ENCODE measurements around the gene CPLX3.

The CPLX3 gene

DNA sequence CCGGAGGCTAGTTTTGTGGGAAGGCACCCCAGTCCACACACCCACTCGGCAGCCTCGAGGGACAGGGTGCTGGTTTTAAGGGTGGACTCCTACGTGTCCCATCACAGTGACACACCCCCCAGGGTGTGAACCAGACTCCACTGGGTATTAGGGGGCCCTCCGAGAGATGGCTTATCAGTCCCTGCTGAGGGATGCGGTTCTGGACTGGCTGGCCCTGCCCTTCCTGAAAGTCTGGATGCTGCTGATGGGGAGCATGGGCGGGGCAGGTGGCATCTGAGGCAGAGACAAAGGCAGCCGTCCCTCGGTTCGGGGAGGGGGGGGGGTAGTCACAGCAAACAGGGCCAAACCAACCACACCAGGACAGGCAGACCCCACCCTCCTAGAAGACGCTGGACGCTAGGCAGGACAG, 17.5 kb downstream of the CPLX3 start:
- Histone ChIP-seq H3K4me1 (ENCODE audit: control insufficient read depth in 1 of 2, insufficient read depth in 2 of 2, low read length in 2 of 2) (peaks cover 11 to 12% of the 10 kb centered on the region in 2 experiments), H3K79me2 (ENCODE audit: control insufficient read depth, insufficient read depth, low read length, poor library complexity) (peaks cover 3% of the 10 kb centered on the region), H3K27ac (ENCODE audit: low read depth, low read length) (no peak overlapping the region), H2AK5ac (ENCODE audit: low read length) (no peak overlapping the region), H3K4ac (ENCODE audit: low read depth, low read length) (no peak overlapping the region), H3K23ac (ENCODE audit: low read length) (no peak overlapping the region), H4K91ac (ENCODE audit: low read depth, low read length) (no peak overlapping the region), H3K18ac (ENCODE audit: low read length) (no peak overlapping the region), H3K36me3 (ENCODE audit: control insufficient read depth in 1 of 2, insufficient read depth in 2 of 2, low read length in 2 of 2) (peaks cover 27 to 33% of the 10 kb centered on the region in 2 experiments), H2BK12ac (ENCODE audit: low read length) (no peak overlapping the region), H3K14ac (ENCODE audit: low read length) (no peak overlapping the region), H3K4me3 (ENCODE audit: low read depth, low read length) (no peak overlapping the region), H4K12ac (ENCODE audit: low read depth, low read length) (no peak overlapping the region), H3K9ac (ENCODE audit: low read length) (no peak overlapping the region), H4K8ac (ENCODE audit: low read depth, low read length) (no peak overlapping the region), H2BK120ac (ENCODE audit: insufficient read depth, low read length, poor library complexity) (no peak overlapping the region), H3K79me1 (ENCODE audit: low read length) (peaks cover 6% of the 10 kb centered on the region), H3K9me3 (ENCODE audit: insufficient read depth, low read depth, low read length) (no peaks in the 10 kb centered on the region), H3K4me2 (ENCODE audit: low read length) (no peak overlapping the region), H3K27me3 (ENCODE audit: insufficient read depth, low read length) (no peaks in the 10 kb centered on the region), H2BK5ac (ENCODE audit: low read depth, low read length, poor library complexity) (no peak overlapping the region), H2AFZ (ENCODE audit: insufficient read depth, low read length, poor library complexity) (no peak overlapping the region)
- no CpG with 5 or more reads among the region's 12 CpGs for WGBS (ENCODE audit: extremely low coverage, insufficient coverage, insufficient read length)
- peak in 1 of 2 donors; percentile 31 for DNase-seq

- Histone ChIP-seq H3K27me3 (ENCODE audit: insufficient read depth, low read length) (no peaks in the 10 kb centered on the region), H4K12ac (ENCODE audit: low read depth, low read length) (no peak overlapping the region), H3K14ac (ENCODE audit: low read length) (no peak overlapping the region), H2AFZ (ENCODE audit: insufficient read depth, low read length, poor library complexity) (no peak overlapping the region), H3K4me2 (ENCODE audit: low read length) (no peak overlapping the region), H3K36me3 (ENCODE audit: control insufficient read depth in 1 of 2, insufficient read depth in 2 of 2, low read length in 2 of 2) (peaks cover 27 to 33% of the 10 kb centered on the region in 2 experiments), H3K4me3 (ENCODE audit: low read depth, low read length) (no peak overlapping the region), H2BK120ac (ENCODE audit: insufficient read depth, low read length, poor library complexity) (no peak overlapping the region), H2AK5ac (ENCODE audit: low read length) (no peak overlapping the region), H3K9me3 (ENCODE audit: insufficient read depth, low read depth, low read length) (no peaks in the 10 kb centered on the region), H3K23ac (ENCODE audit: low read length) (no peak overlapping the region), H4K91ac (ENCODE audit: low read depth, low read length) (no peak overlapping the region), H2BK12ac (ENCODE audit: low read length) (no peak overlapping the region), H3K79me1 (ENCODE audit: low read length) (peaks cover 6% of the 10 kb centered on the region), H3K9ac (ENCODE audit: low read length) (no peak overlapping the region), H3K79me2 (ENCODE audit: control insufficient read depth, insufficient read depth, low read length, poor library complexity) (peaks cover 3% of the 10 kb centered on the region), H3K4ac (ENCODE audit: low read depth, low read length) (no peak overlapping the region), H3K4me1 (ENCODE audit: control insufficient read depth in 1 of 2, insufficient read depth in 2 of 2, low read length in 2 of 2) (peaks cover 11 to 12% of the 10 kb centered on the region in 2 experiments), H3K18ac (ENCODE audit: low read length) (no peak overlapping the region), H2BK5ac (ENCODE audit: low read depth, low read length, poor library complexity) (no peak overlapping the region), H3K27ac (ENCODE audit: low read depth, low read length) (peak overlapping the region; percentile 2), H4K8ac (ENCODE audit: low read depth, low read length) (no peak overlapping the region)
- DNase-seq: no peak
- WGBS (ENCODE audit: extremely low coverage, insufficient coverage, insufficient read length): no CpG with 5 or more reads among the region's 12 CpGs
Observed at GRCh38 chr15:74844319-74845207, 18.1 kb downstream of the CPLX3 start.

- peaks cover 6% of the 10 kb centered on the region for H3K79me1 ChIP-seq (ENCODE audit: low read length)
- H3K9me3 ChIP-seq (ENCODE audit: insufficient read depth, low read depth, low read length): no peaks in the 10 kb centered on the region
- H2BK120ac ChIP-seq (ENCODE audit: insufficient read depth, low read length, poor library complexity): no peak overlapping the region
- no peak overlapping the region for H3K27ac ChIP-seq (ENCODE audit: low read depth, low read length)
- no peak overlapping the region for H3K9ac ChIP-seq (ENCODE audit: low read length)
- no peak overlapping the region for H3K18ac ChIP-seq (ENCODE audit: low read length)
- H2AFZ ChIP-seq (ENCODE audit: insufficient read depth, low read length, poor library complexity): no peak overlapping the region
- H3K4ac ChIP-seq (ENCODE audit: low read depth, low read length): no peak overlapping the region
- no peak overlapping the region for H4K8ac ChIP-seq (ENCODE audit: low read depth, low read length)
- H3K23ac ChIP-seq (ENCODE audit: low read length): no peak overlapping the region
- peaks cover 33 to 37% of the 10 kb centered on the region in 2 experiments for H3K36me3 ChIP-seq (ENCODE audit: control insufficient read depth in 1 of 2, insufficient read depth in 2 of 2, low read length in 2 of 2)
- H3K14ac ChIP-seq (ENCODE audit: low read length): no peak overlapping the region
- no peak overlapping the region for H4K12ac ChIP-seq (ENCODE audit: low read depth, low read length)
- no peak overlapping the region for H3K4me2 ChIP-seq (ENCODE audit: low read length)
- H3K27me3 ChIP-seq (ENCODE audit: insufficient read depth, low read length): no peaks in the 10 kb centered on the region
- peaks cover 3% of the 10 kb centered on the region for H3K79me2 ChIP-seq (ENCODE audit: control insufficient read depth, insufficient read depth, low read length, poor library complexity)
- H4K91ac ChIP-seq (ENCODE audit: low read depth, low read length): no peak overlapping the region
- no peak for DNase-seq
- H2BK12ac ChIP-seq (ENCODE audit: low read length): no peak overlapping the region
- whole genome bisulfite sequencing (ENCODE audit: extremely low coverage, insufficient coverage, insufficient read length): no CpG with 5 or more reads among the region's 5 CpGs
- peaks cover 11 to 12% of the 10 kb centered on the region in 2 experiments for H3K4me1 ChIP-seq (ENCODE audit: control insufficient read depth in 1 of 2, insufficient read depth in 2 of 2, low read length in 2 of 2)
- no peak overlapping the region for H3K4me3 ChIP-seq (ENCODE audit: low read depth, low read length)
- H2AK5ac ChIP-seq (ENCODE audit: low read length): no peak overlapping the region
- no peak overlapping the region for H2BK5ac ChIP-seq (ENCODE audit: low read depth, low read length, poor library complexity)
Observed at GRCh38 chr15:74845208-74845568, 18.8 kb downstream of the CPLX3 start.

DNA sequence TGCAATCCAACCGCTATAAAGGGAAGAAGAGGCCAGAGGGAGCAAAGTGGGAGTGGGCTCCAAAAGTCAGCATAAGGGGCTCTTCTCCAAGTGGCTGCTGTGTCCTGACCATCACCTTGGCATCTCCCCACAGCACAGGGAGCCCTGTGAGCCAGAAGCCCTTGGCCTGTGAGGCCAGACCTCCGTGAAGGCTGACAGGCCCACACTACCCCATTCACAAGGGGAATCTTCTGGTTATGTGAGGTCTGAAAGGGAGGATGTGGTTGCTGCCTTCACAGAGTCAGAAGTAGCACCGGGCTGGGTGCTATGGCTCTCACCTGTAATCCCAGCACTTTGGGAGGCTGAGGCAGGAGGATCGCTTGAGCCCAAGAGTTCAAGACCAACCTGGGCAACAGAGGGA, 19.2 kb downstream of the CPLX3 start:
- no peak overlapping the region for H3K14ac ChIP-seq (ENCODE audit: low read length)
- H3K36me3 ChIP-seq (ENCODE audit: control insufficient read depth in 1 of 2, insufficient read depth in 2 of 2, low read length in 2 of 2): peaks cover 37 to 41% of the 10 kb centered on the region in 2 experiments
- no peak overlapping the region for H3K23ac ChIP-seq (ENCODE audit: low read length)
- peaks cover 6% of the 10 kb centered on the region for H3K79me1 ChIP-seq (ENCODE audit: low read length)
- H3K4me3 ChIP-seq (ENCODE audit: low read depth, low read length): no peak overlapping the region
- no peaks in the 10 kb centered on the region for H3K27me3 ChIP-seq (ENCODE audit: insufficient read depth, low read length)
- H3K18ac ChIP-seq (ENCODE audit: low read length): no peak overlapping the region
- no peak overlapping the region for H4K91ac ChIP-seq (ENCODE audit: low read depth, low read length)
- no CpG with 5 or more reads among the region's 4 CpGs for WGBS (ENCODE audit: extremely low coverage, insufficient coverage, insufficient read length)
- no peak overlapping the region for H2BK5ac ChIP-seq (ENCODE audit: low read depth, low read length, poor library complexity)
- H3K9me3 ChIP-seq (ENCODE audit: insufficient read depth, low read depth, low read length): no peaks in the 10 kb centered on the region
- no peak overlapping the region for H2BK120ac ChIP-seq (ENCODE audit: insufficient read depth, low read length, poor library complexity)
- H3K79me2 ChIP-seq (ENCODE audit: control insufficient read depth, insufficient read depth, low read length, poor library complexity): peaks cover 3% of the 10 kb centered on the region
- H3K9ac ChIP-seq (ENCODE audit: low read length): no peak overlapping the region
- no peak overlapping the region for H2BK12ac ChIP-seq (ENCODE audit: low read length)
- H2AK5ac ChIP-seq (ENCODE audit: low read length): no peak overlapping the region
- no peak overlapping the region for H3K27ac ChIP-seq (ENCODE audit: low read depth, low read length)
- H3K4me1 ChIP-seq (ENCODE audit: control insufficient read depth in 1 of 2, insufficient read depth in 2 of 2, low read length in 2 of 2): peaks cover 11 to 12% of the 10 kb centered on the region in 2 experiments
- H2AFZ ChIP-seq (ENCODE audit: insufficient read depth, low read length, poor library complexity): no peak overlapping the region
- H3K4me2 ChIP-seq (ENCODE audit: low read length): no peak overlapping the region
- H4K8ac ChIP-seq (ENCODE audit: low read depth, low read length): no peak overlapping the region
- no peak overlapping the region for H3K4ac ChIP-seq (ENCODE audit: low read depth, low read length)
- H4K12ac ChIP-seq (ENCODE audit: low read depth, low read length): no peak overlapping the region
- DNase-seq: no peak

Data from trophoblast cell (in vitro differentiated cells and primary cell).